HG02642 (cell line): ENCODE results near the gene DAB2IP.
"Not testable (repeated sequence)": the region's sequence is repeated elsewhere in the genome, so short reads cannot be mapped to it uniquely, and the experiment has no call there.

Experiments used
- ATAC-seq: cut with Tn5 transposase; IDR thresholded peaks from one replicate; pipeline ENCODE4 v1.9.1; 2021; ENCODE audit warnings: mild to moderate bottlenecking; ENCODE audit not compliant: unreplicated experiment, poor library complexity

Gene DAB2IP

GRCh38 chr9:121623430-121623829, 28.0 kb upstream of the DAB2IP start:
- ATAC-seq: not testable (repeated sequence)

- ATAC-seq: no peak
These were observed 25.8 kb upstream of the DAB2IP start for GRCh38 chr9:121625590-121625989.

DNA sequence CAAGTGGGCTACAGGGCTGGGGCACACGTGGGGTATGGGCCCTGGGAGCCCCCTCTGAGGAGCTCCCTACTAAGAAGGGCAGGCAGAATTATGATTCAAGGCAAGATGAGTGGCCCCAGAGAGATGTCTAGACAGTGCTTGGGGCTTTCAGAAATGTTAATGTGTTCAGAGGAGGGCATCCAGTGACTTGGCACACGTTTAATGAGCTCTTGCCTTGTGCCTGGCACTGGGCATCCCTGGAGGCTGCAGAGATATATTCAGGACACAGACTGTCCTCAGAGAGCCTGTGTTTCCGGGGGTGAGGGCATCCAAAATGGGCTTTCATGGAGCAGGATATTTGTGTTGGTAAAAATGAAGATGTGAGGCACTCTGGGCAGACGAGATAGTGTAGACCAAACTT, 25.4 kb upstream of the DAB2IP start:
- ATAC-seq: no peak

- ATAC-seq: no peak
These were observed 24.0 kb upstream of the DAB2IP start for GRCh38 chr9:121627427-121627826.

DNA sequence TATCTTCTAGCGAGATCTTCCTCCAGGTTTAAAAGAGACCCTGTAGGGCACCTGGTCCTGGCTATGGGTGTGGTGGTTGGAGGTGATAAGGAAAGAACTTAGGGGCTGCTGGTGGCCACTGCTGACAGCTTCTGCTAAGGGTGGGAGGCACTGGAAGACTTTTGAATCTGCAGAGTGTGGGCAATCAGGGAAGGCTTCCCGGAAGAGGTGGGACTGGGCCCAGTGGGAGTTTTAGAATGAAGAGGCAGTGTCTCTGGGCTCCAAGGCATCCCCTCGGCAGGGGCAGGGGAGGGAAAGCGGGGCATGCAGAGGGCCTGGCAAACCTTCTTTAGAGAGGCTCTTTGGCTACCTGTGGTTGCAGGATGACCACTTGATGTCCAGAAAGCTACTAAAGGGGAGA, 23.0 kb upstream of the DAB2IP start:
- ATAC-seq: no peak

DNA sequence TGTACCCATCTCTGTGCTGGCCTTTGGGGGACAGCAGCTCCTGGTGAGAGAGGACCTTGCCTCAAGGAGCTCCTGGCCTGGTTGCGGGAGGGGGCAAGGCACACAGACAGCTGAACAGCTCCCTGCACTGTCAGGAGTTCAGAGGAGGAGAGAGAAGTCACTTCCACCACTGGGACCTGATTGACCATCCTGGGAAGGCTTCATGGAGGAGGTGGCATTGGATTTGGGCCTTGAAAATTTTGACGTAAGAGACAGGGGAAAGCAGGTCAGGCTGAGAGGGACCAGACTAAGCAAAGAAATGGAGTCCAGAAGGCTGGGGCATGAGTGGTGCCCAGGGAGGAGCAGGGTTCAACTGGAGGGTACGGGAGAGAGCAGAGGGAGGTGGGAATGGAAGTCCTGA, 20.3 kb upstream of the DAB2IP start:
- ATAC-seq: no peak

- no peak for ATAC-seq
These were observed 19.4 kb upstream of the DAB2IP start for GRCh38 chr9:121631978-121632418.

GRCh38 chr9:121633119-121633714, 18.2 kb upstream of the DAB2IP start:
- ATAC-seq: no peak

DNA sequence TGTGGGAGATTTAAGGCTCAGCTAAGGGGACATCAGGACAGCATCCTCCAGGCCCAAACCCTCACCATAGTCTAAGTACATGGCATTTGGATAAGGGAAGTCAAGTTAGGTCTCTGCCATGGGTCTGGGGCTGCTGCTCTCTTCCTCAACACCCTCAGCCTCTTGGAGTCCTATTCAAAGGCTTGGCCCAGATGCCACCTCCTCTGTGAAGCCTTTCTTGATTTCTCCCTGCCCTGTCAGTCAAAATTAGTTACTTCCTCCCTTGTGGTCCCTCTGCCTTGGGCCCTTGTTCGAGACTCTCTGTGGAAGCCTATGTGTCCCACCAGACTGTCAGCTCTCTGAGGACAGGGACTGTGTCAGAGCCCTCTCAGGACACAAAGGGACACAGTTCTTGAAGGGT, 17.7 kb upstream of the DAB2IP start:
- no peak for ATAC-seq

DNA sequence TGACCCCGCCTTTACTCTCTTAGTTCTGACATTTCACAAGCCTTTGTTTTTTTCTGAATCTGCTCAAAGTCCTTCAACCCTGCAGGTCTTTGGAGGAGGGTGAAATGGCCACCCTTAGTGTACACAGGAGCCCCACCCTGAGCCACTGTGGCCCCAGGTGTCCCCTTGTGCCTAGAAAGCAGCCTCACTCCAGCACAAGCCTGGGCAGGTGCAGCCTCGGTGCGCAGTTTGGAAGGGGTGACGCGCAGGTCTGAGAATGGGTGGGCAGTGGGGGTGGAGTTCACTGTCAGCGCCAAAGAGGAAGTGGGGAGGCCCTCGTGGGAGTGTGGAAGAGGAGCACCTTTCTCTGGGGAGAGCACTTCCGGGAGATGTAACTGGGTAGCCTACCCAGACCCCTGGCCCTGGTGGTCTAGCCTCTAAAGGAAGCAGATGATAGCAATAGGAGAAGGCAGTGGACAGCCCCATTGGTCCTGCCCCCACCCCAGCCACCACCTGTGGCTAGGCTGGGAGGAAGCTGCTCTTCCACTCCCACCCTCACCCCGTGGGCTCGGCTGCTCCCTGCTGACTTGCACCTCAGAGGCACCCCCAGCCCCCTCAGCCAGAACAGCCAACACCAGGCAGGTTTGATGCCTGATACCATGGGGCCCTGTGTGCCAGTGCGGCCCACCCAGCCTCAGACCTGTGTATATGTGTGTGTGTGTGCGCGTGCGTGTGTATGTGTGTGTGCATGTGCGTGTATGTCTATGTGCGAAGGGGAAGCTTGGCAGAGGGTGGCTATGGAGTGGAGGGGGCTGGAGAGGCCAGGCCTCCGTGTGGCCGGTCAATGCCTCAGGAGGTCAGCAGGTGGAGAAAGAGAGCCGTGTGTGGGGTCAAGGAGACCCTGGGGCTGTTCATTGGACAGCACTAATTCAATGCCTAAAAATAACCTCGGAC, 16.8 kb upstream of the DAB2IP start:
- ATAC-seq: no peak

DNA sequence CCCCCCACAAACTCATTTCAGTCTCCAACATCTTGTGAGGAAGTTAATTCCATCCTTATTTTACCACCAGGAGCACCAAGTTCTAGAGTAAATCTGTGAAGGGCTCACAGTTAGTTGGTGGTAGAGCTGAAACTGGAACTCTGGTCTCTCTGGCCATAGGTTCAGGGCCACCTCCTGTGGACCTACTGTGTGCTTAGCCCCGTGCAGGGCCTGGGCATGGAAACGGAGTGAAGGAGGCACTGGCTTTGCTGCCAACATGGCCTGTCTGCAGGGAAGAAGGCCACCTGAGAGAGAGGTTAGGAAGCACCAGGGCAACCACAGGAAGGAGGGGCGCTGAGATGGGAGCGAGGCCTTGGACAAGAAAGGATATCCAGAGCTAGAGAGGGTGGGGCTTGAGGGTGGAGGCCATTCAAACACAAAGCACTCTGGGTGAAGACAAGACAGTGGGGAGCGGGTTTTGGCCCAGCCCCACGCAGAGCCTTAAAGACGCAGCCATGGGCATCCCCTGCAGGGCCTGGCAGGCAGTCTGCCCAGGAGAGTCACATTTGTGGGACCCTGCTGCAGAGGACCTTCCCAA, 16.0 kb upstream of the DAB2IP start:
- ATAC-seq: no peak

DNA sequence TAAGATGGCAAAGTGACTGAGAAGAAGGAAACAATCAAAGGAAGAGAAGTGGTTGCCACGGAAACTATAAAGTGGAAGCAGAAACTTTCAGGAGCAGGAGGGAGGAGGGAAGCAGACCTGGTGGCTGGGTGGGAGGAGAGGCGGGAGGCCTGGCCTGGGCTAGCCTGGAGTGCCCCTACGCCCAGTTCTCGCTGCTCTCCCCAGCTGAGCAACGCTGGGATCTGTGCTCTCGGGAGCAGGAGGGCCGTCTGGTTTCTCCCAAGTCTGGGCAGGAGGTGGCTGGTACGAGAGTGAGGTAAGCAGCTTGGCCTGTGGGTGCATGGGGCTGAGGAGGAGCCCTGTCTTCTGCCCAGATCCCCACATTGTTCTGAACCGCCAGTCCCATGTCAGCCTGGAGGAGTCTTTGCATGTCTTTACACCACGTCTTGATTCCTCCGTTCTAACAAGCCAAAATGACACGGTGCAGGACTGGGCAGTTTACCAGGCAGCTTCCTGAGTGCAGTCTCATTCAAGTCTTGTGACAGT, 15.0 kb upstream of the DAB2IP start:
- no peak for ATAC-seq

- ATAC-seq: no peak
These were observed 14.3 kb upstream of the DAB2IP start for GRCh38 chr9:121636978-121637712.

GRCh38 chr9:121637713-121638220, 13.7 kb upstream of the DAB2IP start:
- no peak for ATAC-seq

DNA sequence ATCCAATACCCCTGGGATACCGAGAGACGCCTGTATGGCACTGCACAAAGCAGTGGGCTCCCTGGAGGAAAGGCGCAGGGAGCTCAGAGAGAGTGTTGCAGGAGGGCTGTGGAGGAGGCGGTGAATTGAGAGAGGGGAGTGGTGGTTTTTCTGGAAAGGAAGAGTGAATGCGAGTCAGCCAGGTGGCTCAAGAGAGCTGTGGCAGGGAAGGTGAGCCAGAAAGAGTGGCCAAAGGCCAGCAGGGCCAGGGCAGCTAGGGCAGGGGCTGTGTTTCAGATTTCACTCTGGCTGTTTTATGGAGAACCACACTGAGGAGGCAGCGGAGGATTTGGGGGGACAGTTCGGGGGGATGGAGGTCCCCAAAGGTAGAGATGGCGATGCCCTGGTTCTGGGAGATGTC, 13.0 kb upstream of the DAB2IP start:
- no peak for ATAC-seq

DNA sequence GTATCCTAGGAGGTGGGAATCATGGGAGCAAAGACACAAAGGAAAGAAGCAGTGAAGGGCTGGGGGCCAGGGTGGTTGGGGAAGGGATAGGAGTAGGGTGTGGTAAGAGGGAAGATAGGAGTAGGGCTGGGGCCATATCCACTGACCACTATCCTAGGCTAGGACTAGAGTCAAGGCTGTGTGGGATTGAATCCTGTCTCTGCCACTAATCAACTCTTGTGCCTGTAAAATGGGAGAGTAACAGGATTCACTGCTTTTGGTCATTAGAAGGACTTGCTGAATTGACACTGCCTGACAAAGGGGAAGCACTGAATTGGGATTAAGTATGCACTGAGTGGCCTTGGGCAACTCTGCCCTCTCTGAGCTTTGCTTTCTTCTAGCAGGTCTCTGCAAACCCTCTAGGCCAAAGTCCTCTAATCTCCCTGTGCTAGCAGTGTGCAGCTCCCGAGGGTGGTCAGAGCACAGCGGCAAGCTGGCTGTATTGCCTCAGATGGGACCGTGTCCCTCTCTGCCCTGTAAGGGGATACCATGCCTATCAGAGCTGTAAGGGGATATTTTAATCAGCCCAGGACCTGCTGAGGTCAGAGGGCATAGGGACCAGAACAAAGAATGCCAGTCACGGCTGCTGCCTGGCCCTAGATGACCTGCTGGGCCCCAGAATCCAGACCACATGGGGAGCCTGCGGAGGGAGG, 12.4 kb upstream of the DAB2IP start:
- ATAC-seq: no peak

GRCh38 chr9:121639619-121640018, 11.8 kb upstream of the DAB2IP start:
- ATAC-seq: no peak

DNA sequence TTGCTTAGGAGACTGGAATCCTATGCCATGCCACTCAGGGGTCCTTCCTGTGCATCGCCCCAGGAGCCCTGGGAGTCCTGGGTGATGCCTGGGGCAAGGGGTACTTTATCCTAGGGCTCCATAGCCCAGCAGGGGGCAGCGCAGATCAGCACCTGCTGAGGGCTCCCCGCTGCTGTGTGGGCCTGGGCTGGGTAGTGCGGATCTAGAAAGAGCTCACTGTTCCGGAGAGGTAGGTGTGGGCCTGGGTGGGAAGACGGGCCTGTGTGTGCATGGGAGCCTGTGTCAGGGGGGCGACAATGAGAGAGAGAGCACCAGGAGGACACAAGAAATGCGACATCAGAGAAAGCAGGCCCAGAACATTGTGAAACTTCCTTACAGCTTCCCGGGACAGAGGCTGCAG, 11.4 kb upstream of the DAB2IP start:
- no peak for ATAC-seq

- ATAC-seq: no peak
These were observed 10.8 kb upstream of the DAB2IP start for GRCh38 chr9:121640491-121641223.
